Activated CD4-positive, CD25-positive, alpha-beta regulatory T cell treated with anti-CD3 and anti-CD28 coated beads, Interleukin-2, amount 50 U/mL, for 72 hours (primary cell): ENCODE results near the gene CLEC2B.

Experiments
- DNase-seq: peaks from one replicate; pipeline ENCODE4 v3.0.0; 2021

CLEC2B gene

DNA sequence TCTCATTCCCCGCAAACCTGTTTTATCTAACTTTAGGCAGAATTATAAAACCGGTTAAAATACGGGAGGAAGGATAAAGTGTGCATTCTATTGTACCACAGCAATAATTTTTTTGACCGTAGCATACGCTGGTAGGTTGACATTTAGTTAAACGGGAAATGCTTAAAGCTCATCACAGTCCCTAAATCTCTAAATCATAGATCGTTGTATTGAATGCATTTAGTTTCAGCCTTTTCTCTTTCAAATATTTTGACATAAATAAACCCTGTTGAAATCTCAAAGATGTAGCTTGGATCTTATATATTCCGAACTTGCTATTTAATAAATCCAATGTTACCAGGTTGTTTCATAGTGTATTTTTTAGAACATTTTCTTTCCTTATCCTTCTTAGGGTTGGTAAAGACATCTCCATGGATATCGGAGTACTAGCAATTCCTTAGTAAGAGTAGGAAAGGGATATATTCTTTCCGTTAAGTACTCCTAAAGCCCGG lies 798 bp downstream of the CLEC2B start:
- no peak for DNase-seq

DNA sequence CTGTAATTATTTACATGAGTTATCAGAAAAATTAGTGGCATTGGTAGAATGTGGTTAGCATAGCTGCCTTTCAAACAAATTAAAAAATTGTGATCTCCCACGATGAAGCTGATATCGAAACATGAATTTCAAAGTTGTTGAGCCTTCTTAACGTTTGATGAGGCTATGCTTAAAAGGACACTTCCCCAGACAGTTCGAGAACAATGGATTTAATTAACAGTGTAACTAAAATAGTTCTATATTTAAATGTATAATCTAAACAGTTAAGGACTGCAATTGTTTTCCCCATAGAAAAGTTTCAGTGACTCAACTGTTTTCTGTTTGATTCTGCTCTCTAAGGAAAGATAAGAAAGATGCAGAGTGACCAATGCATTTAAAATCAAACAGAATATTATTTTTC lies 1.6 kb downstream of the CLEC2B start:
- no peak for DNase-seq

DNA sequence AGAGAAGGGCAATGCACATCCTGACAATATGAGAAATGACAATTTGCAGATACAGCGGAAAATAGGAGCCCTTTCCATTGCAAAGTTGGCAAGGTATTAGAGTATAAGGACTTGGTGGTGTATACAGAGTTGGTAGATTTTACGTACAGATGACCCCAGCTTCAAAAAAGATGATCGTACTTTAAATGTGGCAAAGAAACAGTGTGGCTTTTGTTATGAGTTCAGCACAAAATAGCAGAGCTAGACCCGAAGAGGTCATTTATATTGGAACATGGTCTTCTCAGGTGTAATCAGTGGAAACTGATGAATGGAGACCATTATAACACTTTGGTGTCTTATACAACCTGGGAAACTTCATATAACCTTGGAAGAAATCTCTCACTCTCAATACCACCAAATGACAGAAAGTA lies 2.3 kb downstream of the CLEC2B start:
- DNase-seq = no peak

DNA sequence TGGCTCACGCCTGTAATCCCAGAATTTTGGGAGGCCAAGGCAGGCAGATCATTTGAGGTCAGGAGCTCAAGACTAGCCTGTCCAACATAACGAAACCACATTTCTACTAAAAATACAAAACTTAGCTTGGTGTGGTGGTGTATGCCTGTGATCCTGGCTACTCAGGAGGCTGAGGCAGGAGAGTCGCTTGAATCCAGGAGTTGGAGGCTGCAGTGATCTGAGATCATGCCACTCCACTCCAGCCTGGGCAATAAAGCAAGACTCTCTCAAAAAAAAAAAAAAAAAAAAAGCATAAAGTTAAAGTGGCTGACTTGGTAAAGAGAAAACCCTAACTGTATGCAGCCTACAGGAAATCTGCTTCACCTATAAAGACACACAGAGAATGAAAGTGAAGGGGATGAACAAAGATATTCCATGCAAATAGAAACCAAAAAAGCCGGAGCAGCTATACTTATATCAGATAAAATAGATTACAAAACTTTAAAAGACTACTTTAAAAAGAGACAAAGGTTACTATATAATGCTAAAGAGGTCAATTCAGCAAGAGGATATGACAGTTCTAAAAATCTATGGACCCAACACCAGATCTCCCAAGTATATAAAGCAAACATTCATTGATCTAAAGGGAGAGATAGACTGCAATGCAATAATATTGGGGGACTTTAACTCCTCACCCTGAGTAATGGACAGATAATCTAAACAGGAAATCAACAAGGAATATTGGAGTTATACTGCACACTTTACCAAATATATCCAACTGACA lies 4.1 kb downstream of the CLEC2B start:
- DNase-seq = no peak

DNA sequence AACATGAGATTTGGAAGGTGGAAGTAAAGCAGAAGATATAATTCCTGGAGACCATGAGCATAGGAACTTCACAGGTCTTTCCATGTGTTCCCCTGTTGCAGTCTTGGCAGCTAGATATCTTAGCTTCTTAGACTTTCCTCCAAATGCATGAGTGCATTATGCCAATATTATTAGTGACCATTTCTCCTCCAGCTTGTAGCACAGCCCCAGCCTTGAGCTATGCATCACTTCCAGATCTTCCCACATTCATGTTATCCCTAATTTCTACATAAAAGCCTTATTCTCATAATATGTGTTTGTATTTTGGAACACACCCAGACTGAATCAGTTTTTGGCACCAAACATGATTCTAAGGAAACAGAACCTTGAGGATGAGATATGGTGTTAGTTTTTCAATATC lies 11.0 kb downstream of the CLEC2B start:
- no peak for DNase-seq

DNA sequence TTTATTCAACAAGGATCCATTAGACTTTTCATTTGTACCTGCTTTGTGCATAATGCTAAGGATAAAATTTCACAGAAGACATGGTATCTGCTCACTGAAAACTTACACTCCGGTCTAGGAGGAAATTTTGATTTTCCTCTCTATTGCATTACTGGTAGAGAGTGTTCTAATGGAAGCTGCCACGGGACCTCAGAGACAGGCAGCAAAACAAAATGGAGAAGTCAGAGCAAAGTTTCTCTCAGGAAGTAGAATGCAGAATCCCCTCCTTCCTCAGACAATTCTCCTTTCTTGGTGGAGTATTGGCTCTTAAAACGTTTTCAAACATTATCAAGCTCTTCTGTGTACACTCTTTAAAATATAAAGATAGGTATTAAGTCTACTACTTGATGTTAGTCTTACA lies 12.3 kb downstream of the CLEC2B start:
- no peak for DNase-seq

DNA sequence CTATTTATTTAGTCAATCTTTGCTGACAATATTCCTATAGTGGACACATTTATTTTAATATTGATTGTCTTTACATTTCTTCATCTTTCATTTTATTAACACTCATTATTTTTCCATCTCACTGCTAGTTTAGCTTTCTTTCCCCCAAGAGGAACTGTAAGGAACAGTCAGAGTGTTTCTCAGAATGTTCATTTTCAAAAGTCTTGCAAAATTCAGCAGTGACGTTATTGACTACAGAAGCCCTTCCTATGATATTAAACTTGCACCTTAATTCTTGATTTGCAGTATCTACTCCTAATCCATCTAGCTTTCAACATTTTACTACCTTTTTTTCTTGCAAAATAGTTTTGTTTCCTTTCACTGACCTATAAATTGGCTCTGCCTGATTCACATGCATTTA lies 13.0 kb downstream of the CLEC2B start:
- DNase-seq = no peak

DNA sequence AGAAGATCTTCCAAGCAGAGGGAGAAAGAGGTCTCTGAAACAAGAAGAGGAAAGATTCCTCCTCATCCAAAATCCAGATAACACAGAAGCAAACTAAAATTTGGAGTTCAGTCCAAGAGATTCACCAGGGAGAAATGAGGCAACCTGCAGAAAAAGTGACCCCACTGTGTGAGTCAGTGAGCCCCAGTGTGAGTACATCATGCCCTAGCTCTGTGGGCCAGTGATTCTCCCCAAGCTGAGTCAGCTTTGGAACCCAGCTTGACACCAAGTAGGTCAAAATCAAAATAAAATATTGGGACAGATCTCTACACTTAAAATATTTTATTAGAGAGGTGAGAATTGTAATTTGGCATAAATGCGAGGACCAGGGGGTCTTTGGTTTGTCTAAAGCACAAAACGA lies 17.2 kb downstream of the CLEC2B start:
- DNase-seq = no peak

DNA sequence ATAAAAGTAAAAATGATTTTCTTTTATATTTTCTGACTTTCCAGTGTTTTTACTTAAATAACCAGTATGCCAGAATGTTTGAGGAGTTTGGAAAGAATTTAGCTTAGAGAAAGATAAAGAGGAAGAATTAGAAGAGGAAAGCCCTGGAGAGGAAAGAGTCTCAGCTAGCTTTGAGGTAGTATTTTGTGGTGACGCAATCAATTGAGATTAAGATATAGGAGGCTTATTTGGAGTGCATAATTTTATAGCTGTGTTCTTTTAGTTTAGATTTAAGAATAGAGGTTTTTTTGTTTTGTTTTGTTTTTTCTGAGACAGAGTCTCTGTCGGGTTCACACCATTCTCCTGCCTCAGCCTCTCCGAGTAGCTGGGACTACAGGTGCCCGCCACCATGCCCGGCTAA lies 18.1 kb downstream of the CLEC2B start:
- no peak for DNase-seq

DNA sequence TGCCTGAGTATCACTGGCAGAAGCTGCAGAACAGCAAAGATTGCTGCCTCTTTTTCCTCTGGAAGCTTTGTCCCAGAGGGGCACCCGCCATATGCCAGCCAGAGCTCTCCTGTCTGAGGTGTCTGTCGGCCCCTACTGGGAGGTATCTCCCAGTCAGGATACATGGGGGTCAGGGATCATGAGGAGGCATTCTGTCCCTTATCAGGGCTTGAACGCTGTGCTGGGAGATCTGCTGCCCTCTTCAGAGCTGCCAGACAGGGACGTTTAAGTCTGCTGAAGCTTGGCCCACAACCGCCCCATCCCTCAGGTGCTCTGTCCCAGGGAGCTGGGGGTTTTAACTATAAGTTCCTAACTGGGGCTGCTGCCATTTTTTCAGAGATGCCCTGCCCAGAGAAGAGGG lies 20.3 kb downstream of the CLEC2B start:
- DNase-seq = no peak

DNA sequence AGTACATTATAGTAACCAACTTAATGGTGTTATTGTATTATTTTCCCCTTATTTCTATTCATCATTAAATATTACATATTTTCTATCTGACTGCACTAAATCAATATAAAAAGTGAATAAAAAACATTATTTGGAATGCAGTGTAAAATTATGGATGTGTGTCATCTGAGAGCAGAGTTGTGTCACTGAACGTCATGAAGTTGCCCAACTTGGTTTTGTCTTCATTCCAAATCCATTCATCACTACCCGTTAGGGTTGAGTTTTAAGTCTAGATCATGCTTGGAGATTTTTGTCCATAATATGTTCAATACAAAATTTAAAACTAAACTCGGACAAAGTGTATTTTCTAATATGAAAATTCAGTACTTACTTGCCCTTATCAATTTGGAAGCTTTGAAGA lies 25.7 kb downstream of the CLEC2B start:
- DNase-seq = no peak

DNA sequence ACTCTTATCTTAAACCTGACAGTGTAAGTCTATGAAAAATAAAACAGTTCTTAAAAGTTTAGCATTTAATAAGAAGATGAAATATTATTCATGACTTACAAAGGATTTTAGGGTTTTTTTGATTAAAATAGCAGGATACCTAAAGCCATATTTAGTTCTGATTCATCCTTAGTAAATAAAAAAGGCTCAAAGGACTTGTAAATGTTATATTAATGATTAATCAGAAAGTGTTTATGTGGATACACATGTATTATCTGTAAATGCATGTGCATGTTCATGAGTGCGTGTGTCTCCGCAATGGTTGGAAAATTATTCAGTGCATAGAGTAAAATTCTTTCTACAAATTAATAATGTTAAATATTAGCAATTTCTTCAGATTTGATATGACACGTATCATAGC lies 37.4 kb downstream of the CLEC2B start:
- DNase-seq = no peak

DNA sequence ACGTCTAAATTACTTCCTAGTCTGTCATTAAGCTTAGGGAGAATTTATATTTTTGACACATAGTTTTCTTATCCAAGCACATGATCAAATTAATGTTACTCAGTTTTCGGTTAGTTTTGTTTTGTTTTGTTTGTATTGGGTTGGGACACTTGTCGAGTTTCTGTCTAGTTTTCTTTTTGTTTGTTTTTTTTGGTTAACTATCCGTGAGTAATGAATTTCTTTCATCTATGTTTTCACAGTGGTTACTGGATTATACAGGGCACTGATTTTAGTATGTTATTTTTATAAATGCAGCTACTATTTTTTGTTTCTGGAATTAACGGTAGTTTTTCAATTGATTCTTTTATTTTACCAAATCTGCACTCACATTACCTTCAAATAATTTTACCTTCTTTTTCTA lies 39.2 kb downstream of the CLEC2B start:
- no peak for DNase-seq

DNA sequence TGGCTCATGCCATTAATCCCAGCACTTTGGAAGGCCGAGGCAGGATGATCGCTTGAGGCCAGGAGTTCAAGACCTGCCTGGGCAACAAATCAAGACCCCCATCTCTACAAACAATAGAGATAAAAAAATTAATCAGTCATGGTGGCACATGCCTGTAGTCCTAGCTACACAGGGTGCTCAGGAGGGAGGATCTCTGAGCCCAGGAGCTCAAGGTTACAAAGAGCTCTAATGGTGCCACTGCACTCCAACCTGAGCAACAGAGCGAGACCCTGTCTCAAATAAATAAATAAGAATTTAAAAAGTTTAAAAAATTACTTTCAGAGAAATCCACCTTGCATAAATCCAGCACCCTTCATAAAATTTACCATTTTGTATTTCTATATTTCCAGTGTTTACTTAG lies 39.7 kb downstream of the CLEC2B start:
- DNase-seq = no peak

DNA sequence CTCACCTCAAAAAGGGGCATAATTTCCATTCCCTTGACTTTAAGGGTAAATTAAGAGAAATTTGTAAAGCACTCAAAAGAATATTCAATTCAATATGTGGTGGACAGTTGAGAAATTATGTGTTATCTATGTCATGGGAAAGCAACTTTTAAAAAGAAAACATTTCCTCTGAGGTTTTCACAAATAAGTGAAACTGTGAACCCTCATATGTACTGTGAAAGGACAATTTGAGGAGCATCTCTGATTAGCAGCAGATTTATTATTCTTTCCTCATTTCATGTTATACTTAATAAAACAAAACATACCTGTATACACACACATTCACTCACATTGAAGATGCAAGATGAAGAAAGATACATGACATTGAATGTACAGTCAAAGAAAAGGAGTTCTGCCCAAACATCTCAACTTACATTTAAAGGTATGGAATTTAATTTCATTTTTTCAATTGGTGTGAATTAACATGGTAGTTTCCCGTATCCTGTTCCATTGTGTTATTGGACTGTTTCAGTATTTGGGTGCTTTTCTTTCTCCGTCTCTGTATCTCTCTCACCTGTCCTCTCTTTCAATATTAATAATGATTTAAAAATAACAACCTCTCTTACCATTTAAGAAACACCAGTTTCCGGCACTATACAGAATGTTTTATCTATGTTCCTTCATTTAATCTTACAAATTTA lies 41.8 kb downstream of the CLEC2B start, which contains the start of gene KLRF1:
Gene KLRF1, plus strand, starts transcription at position 273 of the 680 bp plus-strand sequence. Its CDS starts 64 bp downstream, at position 337.
- DNase-seq = no peak

DNA sequence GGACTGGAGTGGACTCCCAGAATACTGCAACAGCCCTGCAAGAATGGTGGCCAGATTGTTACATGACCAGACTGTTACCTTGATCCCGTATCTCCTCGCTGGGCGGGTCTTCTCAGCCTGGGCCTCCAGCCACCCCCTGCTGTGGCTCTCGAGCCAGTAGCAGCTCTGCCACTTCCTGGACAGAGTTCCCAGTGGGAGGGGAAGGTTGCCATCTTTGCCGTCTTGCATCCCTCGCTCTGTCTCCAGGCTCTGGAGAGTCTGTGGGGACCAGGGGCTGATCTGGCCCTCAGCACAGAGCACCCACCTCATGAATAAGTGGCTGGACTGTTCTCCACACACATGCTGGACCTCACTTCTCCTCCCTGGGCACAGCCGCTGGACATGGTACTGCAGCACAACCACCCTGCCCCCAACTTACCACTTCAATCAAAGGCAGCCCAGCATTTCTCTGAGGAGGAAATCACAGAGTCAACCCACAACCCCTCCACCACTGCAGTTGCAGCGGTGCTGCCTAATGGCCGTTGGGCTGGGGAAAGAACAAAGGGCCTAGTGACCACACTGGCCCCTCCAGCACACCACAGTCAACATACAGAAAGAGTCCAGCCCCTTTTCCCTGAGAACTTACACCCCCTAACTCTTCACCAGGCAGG lies 48.7 kb downstream of the CLEC2B start:
- DNase-seq = no peak

DNA sequence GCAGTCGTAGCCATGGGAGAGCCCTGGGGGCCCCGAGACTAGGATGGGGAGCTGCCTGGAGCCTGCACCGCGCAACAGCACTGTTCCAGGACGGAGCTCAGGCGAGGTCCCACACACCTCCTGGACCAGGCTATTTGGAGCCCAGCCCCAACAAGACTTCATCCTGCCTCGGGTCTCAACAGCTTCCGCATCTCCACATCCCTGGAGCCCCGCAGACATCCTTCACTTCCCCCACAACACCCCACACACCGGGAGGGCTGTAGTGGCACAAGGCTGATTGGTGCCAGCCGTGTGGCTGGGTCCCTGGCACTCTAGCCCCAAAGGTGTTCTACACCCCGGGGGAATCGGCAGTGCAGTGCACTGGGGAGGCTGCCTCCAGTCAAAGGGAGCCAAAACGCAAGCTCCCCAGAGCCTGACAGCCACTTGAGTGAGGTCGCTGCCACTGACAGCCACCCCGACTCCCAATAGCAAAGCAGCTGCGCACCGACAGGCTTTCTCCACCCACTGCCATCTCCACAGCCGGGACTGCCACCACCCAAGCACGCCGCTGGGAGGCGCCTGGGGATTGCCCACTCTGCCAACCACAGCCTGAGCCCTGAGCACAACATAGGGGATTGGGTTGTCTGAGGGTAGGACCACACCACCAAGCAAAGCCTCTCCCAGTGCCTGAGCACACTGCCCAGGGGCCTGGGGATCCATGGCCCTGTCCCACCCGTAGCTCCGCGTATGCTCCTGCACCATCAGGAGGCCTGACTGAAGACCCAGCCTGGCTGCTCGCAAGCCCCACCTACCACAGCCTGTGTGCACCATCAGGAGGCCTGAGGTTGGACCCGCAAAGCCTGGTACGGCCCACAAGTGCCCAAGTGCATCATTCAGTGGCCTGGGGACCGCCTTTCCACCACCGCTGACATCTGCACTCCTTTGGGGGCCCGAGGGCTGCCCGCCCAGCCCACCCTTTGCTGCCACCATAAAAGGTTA lies 55.0 kb downstream of the CLEC2B start:
- peak; percentile 91 for DNase-seq

DNA sequence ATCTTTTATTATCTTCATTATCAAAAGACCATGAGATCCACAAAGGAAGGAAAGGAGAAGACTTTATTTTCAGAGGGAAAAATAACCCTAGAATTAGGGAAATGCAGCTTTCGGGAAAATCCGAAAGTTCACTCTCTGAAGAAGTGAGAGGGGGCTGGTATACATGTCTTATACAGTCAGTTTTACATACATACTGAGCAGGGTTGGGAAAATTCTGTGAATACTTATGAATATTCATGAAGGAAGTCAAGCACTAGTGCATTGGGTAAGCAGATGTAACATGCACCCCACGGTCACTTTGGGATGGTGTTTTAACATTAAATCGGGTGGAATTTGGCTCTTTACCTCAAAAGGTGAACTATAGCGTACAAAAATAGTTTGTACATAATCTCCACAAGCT lies 57.5 kb downstream of the CLEC2B start:
- no peak for DNase-seq

DNA sequence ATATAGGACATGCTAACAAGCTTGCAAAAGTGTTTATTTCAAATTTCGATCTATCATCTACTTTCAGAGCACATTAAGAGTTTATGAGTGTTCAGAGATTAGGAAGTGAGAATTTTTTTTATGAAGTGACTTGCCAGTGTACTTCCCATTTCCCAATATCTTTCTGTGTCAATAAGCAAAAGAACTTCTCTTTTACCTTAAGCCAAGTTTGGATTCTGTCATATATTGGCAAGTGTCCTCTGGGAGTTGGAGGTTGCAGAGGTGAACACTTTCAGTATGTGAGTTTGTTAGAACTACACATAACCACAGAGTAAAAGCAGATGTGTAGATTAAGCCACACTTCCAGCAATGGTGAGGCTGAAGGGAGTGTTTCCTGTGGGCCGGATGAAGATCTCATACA lies 58.5 kb downstream of the CLEC2B start:
- no peak for DNase-seq

DNA sequence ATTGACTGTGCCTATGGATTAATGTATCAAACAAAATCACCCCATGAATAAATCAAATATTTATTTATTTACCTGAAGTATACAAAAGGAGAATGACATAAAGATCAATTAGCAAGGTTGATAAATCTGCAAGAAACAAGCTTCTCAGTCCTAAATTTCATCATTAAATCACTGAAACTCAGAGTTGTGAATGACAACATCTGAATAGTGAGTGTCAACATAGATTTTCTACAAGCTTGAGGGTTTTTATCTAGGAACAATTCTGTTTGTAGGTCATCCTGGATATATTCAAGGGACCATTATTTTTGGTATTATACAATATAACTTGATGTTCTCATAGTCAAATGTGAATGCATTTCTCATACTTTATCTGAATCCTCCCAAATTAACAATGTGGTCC lies 59.3 kb downstream of the CLEC2B start:
- no peak for DNase-seq

DNA sequence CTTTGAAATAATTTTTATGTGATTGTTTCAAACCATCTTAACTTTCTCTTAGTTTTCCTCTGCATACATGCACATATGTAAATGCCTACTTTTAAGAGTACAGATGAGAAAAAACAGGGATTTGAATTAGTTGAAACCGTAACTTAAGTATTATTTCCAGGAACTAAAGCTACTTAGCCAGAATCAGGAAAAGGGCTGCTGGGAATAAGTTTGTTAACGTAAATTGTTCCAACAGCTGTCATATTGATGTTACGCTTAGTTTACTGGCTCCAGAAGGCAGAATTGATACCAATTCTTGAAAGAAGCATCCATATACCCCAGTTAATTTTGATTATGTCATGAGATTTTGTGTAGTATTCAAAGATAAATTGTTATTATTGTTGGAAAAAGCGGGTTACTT lies 59.8 kb downstream of the CLEC2B start:
- no peak for DNase-seq

DNA sequence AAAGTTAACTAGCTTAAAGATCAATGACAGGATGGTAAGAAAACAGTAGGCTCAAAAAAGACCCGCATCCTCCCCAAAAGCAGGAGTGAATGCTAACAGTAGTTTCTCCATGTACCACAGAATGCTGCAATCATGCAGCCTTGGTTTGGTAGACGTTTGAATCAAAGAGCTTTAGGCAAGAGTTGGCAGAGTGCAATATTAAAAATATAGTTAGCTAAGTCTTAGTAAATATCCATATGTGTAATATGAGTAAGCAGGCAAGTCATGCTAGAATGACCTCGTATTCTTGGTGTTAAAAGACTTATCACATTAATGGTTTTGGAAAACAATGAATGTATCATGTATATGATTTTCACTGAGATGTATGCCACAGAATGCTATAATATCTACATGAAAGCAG lies 60.6 kb downstream of the CLEC2B start:
- no peak for DNase-seq

DNA sequence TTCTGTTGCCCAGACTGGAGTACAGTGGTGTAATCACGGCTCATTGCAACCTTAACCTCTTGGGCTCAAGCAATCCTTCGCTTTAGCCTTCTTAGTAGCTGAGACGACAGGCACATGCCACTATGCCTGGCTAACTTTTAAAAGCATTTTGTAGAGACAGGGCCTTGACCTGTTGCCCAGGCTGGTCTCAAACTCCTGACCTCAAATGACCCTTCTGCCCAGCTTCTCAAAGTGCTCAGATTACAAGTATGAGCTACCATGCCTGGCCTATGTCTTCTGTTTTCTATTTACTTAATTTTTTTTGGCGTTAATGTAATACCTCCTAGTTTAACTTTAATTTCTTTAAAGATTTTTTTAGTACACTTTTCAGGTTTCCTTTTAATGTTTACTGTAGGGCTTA lies 62.4 kb downstream of the CLEC2B start:
- DNase-seq = no peak
